T-cell (primary cell): Measurements from ENCODE around the gene UBQLNL. TPM values are rescaled to one million over a fixed set of nuclear protein-coding genes. Genes with fewer than 3 reads are reported as not detected.

Source experiments
- ATAC-seq, 4 experiments: fragments of 200-7000 bp in 3 of 4; fragments of 150-1000 bp in 1 of 4; cut with Tn5 transposase; replicated peaks in 1 of 4; 1 replicate in 3 of 4; 2 replicates in 1 of 4; pipeline ENCODE4 v1.10.0; 2021; ENCODE audit warnings: moderate library complexity in 3 of 4, mild to moderate bottlenecking in 2 of 4, moderate number of reproducible peaks in 1 of 4
- CTCF ChIA-PET, 2 donors: fragments of 300-600 bp; sonication (Branson Sonifier 250); formaldehyde crosslinking; loops; one replicate each; lab custom pipeline; 2022; ENCODE audit warnings: antibody characterized with exemption in 2 of 2; lab: Charles Lee
- POLR2A ChIA-PET, 2 donors: fragments of 300-600 bp; sonication (Branson Sonifier 250); formaldehyde crosslinking; loops; one replicate each; lab custom pipeline; 2022; ENCODE audit warnings: antibody characterized with exemption in 2 of 2; lab: Charles Lee
- DNase-seq, 35 experiments: peaks; one replicate each; pipeline versions ENCODE4 v3.0.0 to v3.0.0-alpha.2; 2013 to 2023
- H3K27ac ChIP-seq: one replicate; pipeline ENCODE4 v1.5.1; 2013; ENCODE audit warnings: low read length
- H3K27me3 ChIP-seq, 2 experiments: replicated peaks in 1 of 2; 1 replicate in 1 of 2; 2 replicates in 1 of 2; pipeline versions ENCODE4 v1.6.1 to v1.7.0; 2013; ENCODE audit warnings: low read length in 1 of 2, mixed read lengths in 1 of 2; ENCODE audit not compliant: control insufficient read depth in 2 of 2, insufficient read depth in 2 of 2; ENCODE audit errors: extremely low read depth in 1 of 2
- H3K36me3 ChIP-seq, 2 donors: 1 replicate in 1 of 2; 2 replicates in 1 of 2; pipeline versions ENCODE4 v1.6.1 to v1.7.0; 2013; ENCODE audit warnings: low read length in 1 of 2; ENCODE audit not compliant: control insufficient read depth in 2 of 2, insufficient read depth in 1 of 2; ENCODE audit errors: extremely low read depth in 1 of 2
- H3K4me1 ChIP-seq, 2 experiments: 1 replicate in 1 of 2; 2 replicates in 1 of 2; pipeline versions ENCODE4 v1.6.1 to v1.7.0; 2013; ENCODE audit warnings: low read length in 2 of 2, mixed read lengths in 1 of 2; ENCODE audit not compliant: insufficient read depth in 2 of 2, control insufficient read depth in 1 of 2; ENCODE audit errors: extremely low read depth in 1 of 2
- H3K4me3 ChIP-seq, 2 donors: 1 replicate in 1 of 2; 2 replicates in 1 of 2; pipeline versions ENCODE4 v1.5.1 to v1.7.0; 2013; ENCODE audit warnings: mild to moderate bottlenecking in 2 of 2, low read length in 1 of 2, moderate library complexity in 1 of 2; ENCODE audit not compliant: control insufficient read depth in 1 of 2; ENCODE audit errors: extremely low read depth in 1 of 2
- H3K9me3 ChIP-seq: 2 replicates; pipeline ENCODE4 v1.7.0; 2013
- H3K27ac Mint-ChIP-seq, 2 donors: one replicate each; pipeline ENCODE4 v1.8.0; 2020 to 2021; ENCODE audit warnings: mild to moderate bottlenecking in 2 of 2, mixed read lengths in 2 of 2
- H3K27me3 Mint-ChIP-seq, 2 donors: one replicate each; pipeline ENCODE4 v1.8.0; 2021 to 2022; ENCODE audit warnings: mixed read lengths in 2 of 2
- H3K36me3 Mint-ChIP-seq: one replicate; pipeline ENCODE4 v1.8.0; 2021; ENCODE audit warnings: mixed read lengths
- H3K4me1 Mint-ChIP-seq, 3 donors: one replicate each; pipeline ENCODE4 v1.8.0; 2020 to 2022; ENCODE audit warnings: mixed read lengths in 3 of 3, mild to moderate bottlenecking in 1 of 3
- H3K4me3 Mint-ChIP-seq, 3 donors: one replicate each; pipeline ENCODE4 v1.8.0; 2020 to 2022; ENCODE audit warnings: mild to moderate bottlenecking in 3 of 3, mixed read lengths in 3 of 3, moderate library complexity in 3 of 3
- H3K9me3 Mint-ChIP-seq, 3 donors: one replicate each; pipeline ENCODE4 v1.8.0; 2020 to 2022; ENCODE audit warnings: mixed read lengths in 3 of 3
- WGBS: methylation state at CpG from one replicate; pipeline ENCODE4 v1.1.5; 2013; ENCODE audit warnings: missing lambda C conversion rate; ENCODE audit not compliant: insufficient coverage; 5-methylcytosine and 5-hydroxymethylcytosine counted together
- total RNA-seq, 35 experiments: library from RNA in 6 of 35; stranded (reverse) in 6 of 35; fragments of 120-200 nt in 1 of 35; gene quantifications; one replicate each; pipeline versions ENCODE4 v1.2.1 to v1.2.4 and lab custom pipeline; 2013 to 2026

UBQLNL gene
- total RNA-seq (1 to 10 TPM in 1 of 5 donors, under 1 TPM in 4; 0.46 to 1.0 (median 0.63) TPM), total RNA-seq (lab: John Stamatoyannopoulos, UW) (0 to 1.6 (median 0.17) reads per million in 29 experiments)
- total RNA-seq (2013): 0.20 TPM

GRCh38 chr11:5516599-5516998 is at the start of gene UBQLNL:
UBQLNL (minus strand) TSS chr11:5516699; CDS start chr11:5516441, 258 bp downstream.
- Mint-ChIP-seq H3K36me3 (no peaks in the 10 kb centered on the region), H3K9me3 (no peaks in the 10 kb centered on the region), H3K27ac (no peak within 1 kb of the TSS), H3K4me1 (no peaks in the 10 kb centered on the region), H3K27me3 (peaks cover 0 to under 1% of the 10 kb centered on the region in 2 donors), H3K4me3 (no peak within 1 kb of the TSS)
- no peaks in the 10 kb centered on the region for H3K9me3 ChIP-seq
- no peak within 1 kb of the TSS for H3K4me3 ChIP-seq
- CTCF ChIA-PET: no interaction called here
- H3K27me3 ChIP-seq: no peaks in the 10 kb centered on the region
- POLR2A ChIA-PET: no interaction called here
- H3K4me1 ChIP-seq: no peaks in the 10 kb centered on the region
- H3K27ac ChIP-seq: no peak within 1 kb of the TSS
- DNase-seq (no peak), ATAC-seq (no peak)
- no CpG with 5 or more reads among the region's 2 CpGs for WGBS
- no peaks in the 10 kb centered on the region for H3K36me3 ChIP-seq

GRCh38 chr11:5564259-5565019 is 47.9 kb upstream of the UBQLNL start:
- Histone ChIP-seq H3K36me3 (no peaks in the 10 kb centered on the region), H3K9me3 (no peaks in the 10 kb centered on the region), H3K27me3 (no peaks in the 10 kb centered on the region), H3K4me3 (no peak overlapping the region), H3K4me1 (no peaks in the 10 kb centered on the region), H3K27ac (no peak overlapping the region)
- peaks cover 4 to 7% (median 6%) of the 10 kb centered on the region in 3 donors for H3K4me1 Mint-ChIP-seq
- peaks cover 6 to 11% of the 10 kb centered on the region in 2 donors for H3K27me3 Mint-ChIP-seq
- no peak overlapping the region for H3K27ac Mint-ChIP-seq
- no CpG with 5 or more reads among the region's 1 CpG for WGBS
- POLR2A ChIA-PET: no interaction called here
- CTCF ChIA-PET: no interaction called here
- DNase-seq: no peak
- peaks cover 7% of the 10 kb centered on the region for H3K36me3 Mint-ChIP-seq
- H3K4me3 Mint-ChIP-seq: no peak overlapping the region
- H3K9me3 Mint-ChIP-seq: peaks cover 0 to 7% (median 4%) of the 10 kb centered on the region in 3 donors
- no peak for ATAC-seq

GRCh38 chr11:5557751-5558150 is 41.3 kb upstream of the UBQLNL start:
- Histone ChIP-seq H3K36me3 (no peaks in the 10 kb centered on the region), H3K27me3 (no peaks in the 10 kb centered on the region), H3K4me1 (no peaks in the 10 kb centered on the region), H3K4me3 (no peak overlapping the region), H3K27ac (no peak overlapping the region), H3K9me3 (no peaks in the 10 kb centered on the region)
- no CpG with 5 or more reads among the region's 3 CpGs for WGBS
- no peaks in the 10 kb centered on the region for H3K9me3 Mint-ChIP-seq
- peaks cover 4% of the 10 kb centered on the region for H3K36me3 Mint-ChIP-seq
- POLR2A ChIA-PET: no interaction called here
- H3K27me3 Mint-ChIP-seq: peaks cover 5 to 14% of the 10 kb centered on the region in 2 donors
- H3K27ac Mint-ChIP-seq: no peak overlapping the region
- DNase-seq (no peak), ATAC-seq (no peak)
- no peaks in the 10 kb centered on the region for H3K4me1 Mint-ChIP-seq
- CTCF ChIA-PET: interaction anchor here (0.5 to 0.6 kb wide), 2 partner anchors 62 to 927 kb away, joined by 3 to 4 read pairs; no protein-coding TSS in a partner anchor
- no peak overlapping the region for H3K4me3 Mint-ChIP-seq

GRCh38 chr11:5556596-5557188 is 40.2 kb upstream of the UBQLNL start:
- no peaks in the 10 kb centered on the region for H3K36me3 ChIP-seq
- ChIA-PET POLR2A (no interaction called here), CTCF (no interaction called here)
- no peaks in the 10 kb centered on the region for H3K9me3 ChIP-seq
- Mint-ChIP-seq H3K4me1 (no peaks in the 10 kb centered on the region), H3K9me3 (no peaks in the 10 kb centered on the region), H3K27ac (no peak overlapping the region), H3K36me3 (peaks cover 4% of the 10 kb centered on the region), H3K27me3 (peaks cover 5 to 18% of the 10 kb centered on the region in 2 donors), H3K4me3 (no peak overlapping the region)
- no peaks in the 10 kb centered on the region for H3K27me3 ChIP-seq
- 83% methylated on average over 3 of the region's 3 CpGs for WGBS
- no peak overlapping the region for H3K4me3 ChIP-seq
- ATAC-seq (no peak), DNase-seq (no peak)
- H3K27ac ChIP-seq: no peak overlapping the region
- no peaks in the 10 kb centered on the region for H3K4me1 ChIP-seq

GRCh38 chr11:5553343-5553742 is 36.8 kb upstream of the UBQLNL start:
- ChIA-PET CTCF (no interaction called here), POLR2A (no interaction called here)
- Mint-ChIP-seq H3K4me3 (no peak overlapping the region), H3K27me3 (peaks cover 3 to 8% of the 10 kb centered on the region in 2 donors), H3K9me3 (peaks cover 0 to 4% (median 0%) of the 10 kb centered on the region in 3 donors), H3K36me3 (no peaks in the 10 kb centered on the region), H3K4me1 (no peaks in the 10 kb centered on the region), H3K27ac (no peak overlapping the region)
- ATAC-seq (no peak), DNase-seq (no peak)
- Histone ChIP-seq H3K36me3 (no peaks in the 10 kb centered on the region), H3K27ac (no peak overlapping the region), H3K4me1 (no peaks in the 10 kb centered on the region), H3K27me3 (no peaks in the 10 kb centered on the region), H3K4me3 (no peak overlapping the region), H3K9me3 (no peaks in the 10 kb centered on the region)

GRCh38 chr11:5550440-5551095 is 34.1 kb upstream of the UBQLNL start:
- Histone ChIP-seq H3K4me1 (no peaks in the 10 kb centered on the region), H3K36me3 (no peaks in the 10 kb centered on the region), H3K9me3 (no peaks in the 10 kb centered on the region), H3K4me3 (no peak overlapping the region), H3K27ac (no peak overlapping the region), H3K27me3 (no peaks in the 10 kb centered on the region)
- Mint-ChIP-seq H3K36me3 (no peaks in the 10 kb centered on the region), H3K27ac (no peak overlapping the region), H3K9me3 (peaks cover 0 to 4% (median 0%) of the 10 kb centered on the region in 3 donors), H3K4me3 (no peak overlapping the region), H3K27me3 (peaks cover 3 to 8% of the 10 kb centered on the region in 2 donors), H3K4me1 (no peaks in the 10 kb centered on the region)
- ChIA-PET CTCF (no interaction called here), POLR2A (no interaction called here)
- no peak for ATAC-seq
- DNase-seq: no peak
- 58% methylated on average over 3 of the region's 5 CpGs for WGBS
